NK-92 treated with Interleukin-12 subunit alpha and Interleukin-12 subunit beta, amount 100 ng/mL, for 24 hours (cell line): ENCODE results near the gene PTPRN2.
"Not testable (repeated sequence)": the region's sequence is repeated elsewhere in the genome, so short reads cannot be mapped to it uniquely, and the experiment has no call there.

ENCODE experiments used
- DNase-seq: peaks from one replicate; lab custom pipeline; 2025; lab: John Stamatoyannopoulos, UW

The PTPRN2 gene

GRCh38 chr7:157946398-157947060 is 641.1 kb downstream of the PTPRN2 start:
- no peak for DNase-seq

- DNase-seq = no peak
Measured at GRCh38 chr7:157945401-157945800, 642.2 kb downstream of the PTPRN2 start.

GRCh38 chr7:157944734-157945291 is 642.8 kb downstream of the PTPRN2 start:
- no peak for DNase-seq

- DNase-seq = no peak
Measured at GRCh38 chr7:157944051-157944450, 643.6 kb downstream of the PTPRN2 start.

- no peak for DNase-seq
Measured at GRCh38 chr7:157943561-157943960, 644.1 kb downstream of the PTPRN2 start.

- no peak for DNase-seq
Measured at GRCh38 chr7:157941210-157941609, 646.4 kb downstream of the PTPRN2 start.

- no peak for DNase-seq
Measured at GRCh38 chr7:157940497-157940896, 647.1 kb downstream of the PTPRN2 start.

GRCh38 chr7:157938211-157938610 is 649.4 kb downstream of the PTPRN2 start:
- DNase-seq = no peak

- no peak for DNase-seq
Measured at GRCh38 chr7:157937406-157937805, 650.2 kb downstream of the PTPRN2 start.

GRCh38 chr7:157936976-157937375 is 650.6 kb downstream of the PTPRN2 start:
- DNase-seq = no peak

- DNase-seq = not testable (repeated sequence)
Measured at GRCh38 chr7:157935721-157936120, 651.9 kb downstream of the PTPRN2 start.

GRCh38 chr7:157933219-157934155 is 654.1 kb downstream of the PTPRN2 start:
- not testable (repeated sequence) for DNase-seq

GRCh38 chr7:157932498-157933218 is 655.0 kb downstream of the PTPRN2 start:
- no peak for DNase-seq

GRCh38 chr7:157930926-157931466 is 656.6 kb downstream of the PTPRN2 start:
- no peak for DNase-seq

- no peak for DNase-seq
Measured at GRCh38 chr7:157930441-157930840, 657.2 kb downstream of the PTPRN2 start.

GRCh38 chr7:157929671-157930070 is 658.0 kb downstream of the PTPRN2 start:
- no peak for DNase-seq

GRCh38 chr7:157928808-157929425 is 658.7 kb downstream of the PTPRN2 start:
- DNase-seq = no peak

- DNase-seq = no peak
Measured at GRCh38 chr7:157928171-157928794, 659.3 kb downstream of the PTPRN2 start.

GRCh38 chr7:157927313-157927925 is 660.2 kb downstream of the PTPRN2 start:
- DNase-seq = no peak

- DNase-seq = no peak
Measured at GRCh38 chr7:157926521-157927150, 661.0 kb downstream of the PTPRN2 start.
